ENCODE data around the gene ISLR2. TPM values are rescaled to one million over a fixed set of nuclear protein-coding genes. Genes with fewer than 3 reads are reported as not detected.

The ISLR2 gene
- total RNA-seq, 1 donor: under 0.01 TPM

- no peaks in the 10 kb centered on the region for H4K20me1 ChIP-seq (ENCODE audit: insufficient read depth, low read length)
- H3K27ac ChIP-seq (ENCODE audit: low read depth, low read length): no peak overlapping the region
- H3K36me3 ChIP-seq (ENCODE audit: insufficient read depth, low read length): no peaks in the 10 kb centered on the region
- H3K9me3 ChIP-seq (ENCODE audit: low read depth, low read length): no peaks in the 10 kb centered on the region
- no peak overlapping the region for H2AFZ ChIP-seq (ENCODE audit: low read length)
- no peak for TF ChIP-seq CTCF (IDR thresholded peaks at IDR 0.05; ENCODE audit: extremely low read depth, low read depth, low read length)
- no peaks in the 10 kb centered on the region for H3K27me3 ChIP-seq (ENCODE audit: insufficient read depth, low read length)
- H3K4me3 ChIP-seq (ENCODE audit: insufficient read depth, low read length): no peak overlapping the region
- peaks cover 10% of the 10 kb centered on the region for H3K4me1 ChIP-seq (ENCODE audit: insufficient read depth, low read length)
- H3K4me2 ChIP-seq (ENCODE audit: insufficient read depth, low read length): no peak overlapping the region
- peak; percentile 77 for DNase-seq (ENCODE audit: insufficient read length, low spot score, missing footprints)
- no peaks in the 10 kb centered on the region for H3K79me2 ChIP-seq (ENCODE audit: insufficient read depth, low read length)
Observed at GRCh38 chr15:74185710-74186348, 55.4 kb downstream of the ISLR2 start.

Small RNAs within 50 kb of the gene (small RNA-seq; reads per million reads assigned to genes)
- gene RF00017: not detected

Other genes starting within 250 kb of the ISLR2 start
- gene LOXL1, start 204.1 kb upstream of the ISLR2 start, total RNA-seq: 246 and 264 TPM in 2 replicates
- 14.1 and 15.0 TPM in 2 replicates for gene STOML1, start 138.3 kb upstream of the ISLR2 start, total RNA-seq
- gene PML, start 135.9 kb upstream of the ISLR2 start, total RNA-seq: 46.7 and 50.7 TPM in 2 replicates
- under 0.01 TPM in 1 of 2 replicates, not detected in the other for gene GOLGA6A, start 48.0 kb upstream of the ISLR2 start, total RNA-seq
- gene ISLR, start 43.1 kb downstream of the ISLR2 start, total RNA-seq: 77.5 and 106 TPM in 2 replicates
- under 0.01 and 0.36 TPM in 2 replicates for gene STRA6, start 72.2 kb downstream of the ISLR2 start, total RNA-seq
- 0.29 TPM in 1 of 2 replicates, not detected in the other for gene CCDC33, start 105.7 kb downstream of the ISLR2 start, total RNA-seq
- 1.4 and 2.1 TPM in 2 replicates for gene CYP11A1, start 237.1 kb downstream of the ISLR2 start, total RNA-seq